Keratinocyte (primary cell): ENCODE results near the gene ZNF804B. TPM values are rescaled to one million over a fixed set of nuclear protein-coding genes. Genes with fewer than 3 reads are reported as not detected.

Experiments
- DNase-seq: peaks from one replicate; pipeline ENCODE4 v3.0.0-alpha.2; 2011; ENCODE audit warnings: low read depth, missing footprints, low spot score
- FAIRE-seq: peaks from 2 replicates; lab custom pipeline; 2011; peaks lifted over from hg19 to GRCh38; lab: Jason Lieb, UNC
- H2AFZ ChIP-seq: 2 replicates; pipeline ENCODE4 v1.6.0; 2012; ENCODE audit warnings: low read length, control low read depth, inconsistent platforms; ENCODE audit not compliant: control insufficient read depth
- H3K27ac ChIP-seq: 2 replicates; pipeline ENCODE4 v1.5.1; 2011; ENCODE audit warnings: low read length; ENCODE audit not compliant: control insufficient read depth, insufficient read depth
- H3K27me3 ChIP-seq: 3 replicates; pipeline ENCODE4 v1.6.0; 2011; ENCODE audit warnings: low read length; ENCODE audit not compliant: control insufficient read depth, insufficient read depth; ENCODE audit errors: extremely low read depth
- H3K36me3 ChIP-seq, 2 experiments: 2 replicates in 1 of 2; 3 replicates in 1 of 2; pipeline ENCODE4 v1.5.1; 2011; ENCODE audit warnings: low read length in 2 of 2, mild to moderate bottlenecking in 1 of 2; ENCODE audit not compliant: control insufficient read depth in 2 of 2, insufficient read depth in 2 of 2; ENCODE audit errors: extremely low read depth in 1 of 2
- H3K4me1 ChIP-seq: 3 replicates; pipeline ENCODE4 v1.5.1; 2011; ENCODE audit warnings: low read length; ENCODE audit not compliant: control insufficient read depth, insufficient read depth; ENCODE audit errors: extremely low read depth
- H3K4me2 ChIP-seq: 3 replicates; pipeline ENCODE4 v1.6.0; 2011; ENCODE audit warnings: low read depth, low read length; ENCODE audit not compliant: control insufficient read depth, insufficient read depth; ENCODE audit errors: extremely low read depth
- H3K4me3 ChIP-seq, 3 experiments: fragments of 200-600 bp in 1 of 3; sonication (generic) in 1 of 3; 2 replicates in 2 of 3; 3 replicates in 1 of 3; pipeline ENCODE4 v1.5.1; 2011 to 2016; ENCODE audit warnings: low read length in 3 of 3, mild to moderate bottlenecking in 3 of 3, control low read depth in 2 of 3, inconsistent platforms in 1 of 3, low read depth in 1 of 3, mixed read lengths in 1 of 3, mixed run types in 1 of 3, moderate library complexity in 1 of 3; ENCODE audit not compliant: control insufficient read depth in 2 of 3, insufficient read depth in 2 of 3; ENCODE audit errors: extremely low read depth in 1 of 3
- H3K79me2 ChIP-seq: 2 replicates; pipeline ENCODE4 v1.6.0; 2012; ENCODE audit warnings: low read length; ENCODE audit not compliant: control insufficient read depth, insufficient read depth
- H3K9ac ChIP-seq: 3 replicates; pipeline ENCODE4 v1.6.0; 2011; ENCODE audit warnings: low read length; ENCODE audit not compliant: control insufficient read depth, insufficient read depth; ENCODE audit errors: extremely low read depth
- H3K9me1 ChIP-seq: 3 replicates; pipeline ENCODE4 v1.6.0; 2011; ENCODE audit warnings: low read length; ENCODE audit not compliant: control insufficient read depth, insufficient read depth; ENCODE audit errors: extremely low read depth
- H3K9me3 ChIP-seq: 2 replicates; pipeline ENCODE4 v1.5.1; 2012; ENCODE audit warnings: low read depth, low read length; ENCODE audit not compliant: control insufficient read depth
- H4K20me1 ChIP-seq: 3 replicates; pipeline ENCODE4 v1.6.0; 2011; ENCODE audit warnings: low read length; ENCODE audit not compliant: control insufficient read depth, insufficient read depth; ENCODE audit errors: extremely low read depth
- CTCF ChIP-seq, 3 experiments: IDR thresholded peaks in 1 of 3; conservative IDR thresholded peaks in 1 of 3; optimal IDR thresholded peaks in 1 of 3; 2 replicates in 2 of 3; 3 replicates in 1 of 3; pipeline versions ENCODE3 to v1.5.1; 2011; ENCODE audit warnings: low read length in 3 of 3, mild to moderate bottlenecking in 3 of 3, moderate library complexity in 2 of 3, control low read depth in 1 of 3, inconsistent platforms in 1 of 3; ENCODE audit not compliant: insufficient read depth in 2 of 3; ENCODE audit errors: extremely low read depth in 1 of 3
- EZH2 ChIP-seq: IDR thresholded peaks from one replicate; pipeline ENCODE4 v1.6.1; 2012; ENCODE audit warnings: inconsistent platforms, mild to moderate bottlenecking, low read length, moderate library complexity
- dilution Hi-C: fragments of 300-500 bp; cut with MboI; formaldehyde crosslinking; loops from one replicate; pipeline ENCODE4 v1.7.0; 2020; ENCODE audit warnings: low sequenced_read_pairs; ENCODE audit not compliant: extremely low pct_ligation_motif_present
- polyA plus RNA-seq, 5 experiments: library from polyadenylated mRNA; depleted of rRNA in 3 of 5; stranded (reverse) in 3 of 5; stranded (forward) in 1 of 5; unstranded in 1 of 5; fragments of >200 nt; gene quantifications; 1 replicate in 1 of 5; 2 replicates in 3 of 5; 3 replicates in 1 of 5; pipeline versions ENCODE4 v1.2.1 to v1.2.3, GENCODE V29; 2011 to 2012; ENCODE audit warnings: missing spikeins in 2 of 5, low read depth in 1 of 5, low replicate concordance in 1 of 5

Gene ZNF804B
- polyA plus RNA-seq, 1 donor (not counting 4 experiments of a cell fraction or from before 2014, with no cell fraction given): not detected

GRCh38 chr7:88761779-88762178, 2.3 kb downstream of the ZNF804B start:
- FAIRE-seq (no peak), DNase-seq (no peak)
- no peak overlapping the region for H3K4me2 ChIP-seq
- dilution Hi-C loops: no loop called here
- no peak overlapping the region for H3K9ac ChIP-seq
- TF ChIP-seq CTCF (optimal IDR thresholded peaks at IDR 0.05 in 1 of 3, IDR thresholded peaks at IDR 0.05 in 1 of 3, conservative IDR thresholded peaks at IDR 0.05 in 1 of 3; ENCODE audit: extremely low read depth in 1 of 3, insufficient read depth in 2 of 3, low read length in 3 of 3): no peak
- no peak for TF ChIP-seq EZH2
- H3K4me1 ChIP-seq: no peaks in the 10 kb centered on the region
- H3K9me3 ChIP-seq: no peaks in the 10 kb centered on the region
- H3K4me3 ChIP-seq: no peak overlapping the region
- H2AFZ ChIP-seq: no peak overlapping the region
- no peaks in the 10 kb centered on the region for H4K20me1 ChIP-seq
- no peaks in the 10 kb centered on the region for H3K36me3 ChIP-seq
- no peaks in the 10 kb centered on the region for H3K79me2 ChIP-seq
- H3K9me1 ChIP-seq: no peaks in the 10 kb centered on the region
- H3K27ac ChIP-seq: no peak overlapping the region
- H3K27me3 ChIP-seq: peaks cover 26% of the 10 kb centered on the region

GRCh38 chr7:88771417-88771816, 11.9 kb downstream of the ZNF804B start:
- Histone ChIP-seq H4K20me1 (no peaks in the 10 kb centered on the region), H3K4me2 (no peak overlapping the region), H3K79me2 (no peaks in the 10 kb centered on the region), H3K36me3 (no peaks in the 10 kb centered on the region), H3K27ac (no peak overlapping the region), H3K4me3 (no peak overlapping the region), H3K9me3 (no peaks in the 10 kb centered on the region), H3K27me3 (no peaks in the 10 kb centered on the region), H2AFZ (no peak overlapping the region), H3K4me1 (no peaks in the 10 kb centered on the region), H3K9me1 (no peaks in the 10 kb centered on the region), H3K9ac (no peak overlapping the region)
- TF ChIP-seq CTCF (optimal IDR thresholded peaks at IDR 0.05 in 1 of 3, IDR thresholded peaks at IDR 0.05 in 1 of 3, conservative IDR thresholded peaks at IDR 0.05 in 1 of 3; ENCODE audit: extremely low read depth in 1 of 3, insufficient read depth in 2 of 3, low read length in 3 of 3) (no peak), EZH2 (no peak)
- DNase-seq: no peak
- FAIRE-seq: no peak
- dilution Hi-C loops: no loop called here
